HG03354 (cell line): Measurements from ENCODE around the gene TRAM2.
A peak's percentile ranks its signal among the peaks of the same experiment; 100 is the strongest.

Experiments used
- ATAC-seq: cut with Tn5 transposase; IDR thresholded peaks from one replicate; pipeline ENCODE4 v1.9.1; 2021; ENCODE audit warnings: mild to moderate bottlenecking; ENCODE audit not compliant: unreplicated experiment, poor library complexity, severe bottlenecking

Gene TRAM2

DNA sequence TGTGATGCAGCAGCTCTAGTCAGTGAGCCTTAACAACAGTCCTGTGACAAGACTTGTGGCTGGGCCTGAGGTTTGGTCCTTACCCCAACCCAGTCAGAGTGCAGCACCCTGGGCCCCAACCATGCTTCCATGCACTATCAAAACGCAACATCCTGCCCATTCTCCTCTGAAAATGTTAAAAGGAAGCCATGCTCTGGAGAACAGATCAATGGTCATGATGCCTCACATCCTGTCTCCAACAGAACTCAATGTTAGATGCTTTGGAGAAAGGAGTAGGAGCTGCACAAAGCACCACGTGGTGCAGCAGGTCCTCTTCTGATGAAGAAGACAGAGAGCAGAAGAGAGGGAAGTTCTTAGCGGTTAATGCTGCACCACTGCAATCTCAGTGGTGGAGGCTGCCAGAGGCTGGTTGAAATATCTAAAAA lies 41.9 kb downstream of the TRAM2 start:
- ATAC-seq, result no peak

DNA sequence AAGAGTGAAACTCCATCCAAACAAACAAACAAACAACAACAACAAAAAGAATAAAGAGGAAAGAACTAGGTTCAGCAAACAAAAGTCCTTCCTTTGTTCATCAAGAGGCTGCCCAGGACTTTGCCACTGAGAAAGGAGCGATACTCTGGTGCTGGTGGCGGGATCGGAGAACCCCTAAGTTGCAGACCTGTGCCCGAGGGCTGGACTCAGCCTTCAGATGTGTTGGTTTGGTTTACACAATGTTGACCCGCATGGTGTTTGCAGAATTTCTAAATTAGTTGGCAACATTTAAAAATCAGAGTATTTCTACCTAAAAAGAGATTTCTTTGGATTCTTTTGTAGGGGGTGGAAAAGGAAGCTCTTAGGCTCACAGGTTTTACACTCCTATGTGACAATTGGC lies 42.5 kb downstream of the TRAM2 start:
- no peak for ATAC-seq

DNA sequence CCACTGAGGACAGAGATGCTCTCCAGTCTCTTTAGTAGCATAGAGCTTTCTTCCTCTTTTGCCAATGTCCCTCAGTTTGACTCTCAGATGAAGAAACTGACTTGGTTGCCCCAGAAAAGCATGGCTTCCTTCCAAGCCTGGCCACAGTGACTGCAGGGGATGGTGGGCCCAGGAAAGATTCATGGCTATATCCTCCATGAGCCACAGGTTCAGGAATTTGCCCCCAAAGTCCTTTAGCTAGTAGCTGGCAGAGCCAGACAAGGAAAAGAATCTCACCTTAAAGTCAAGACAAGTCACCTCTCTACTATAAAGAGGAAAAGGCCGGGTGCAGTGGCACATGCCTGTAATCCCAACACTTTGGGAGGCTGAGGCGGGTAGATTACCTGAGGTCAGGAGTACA lies 43.4 kb downstream of the TRAM2 start:
- ATAC-seq, result no peak

DNA sequence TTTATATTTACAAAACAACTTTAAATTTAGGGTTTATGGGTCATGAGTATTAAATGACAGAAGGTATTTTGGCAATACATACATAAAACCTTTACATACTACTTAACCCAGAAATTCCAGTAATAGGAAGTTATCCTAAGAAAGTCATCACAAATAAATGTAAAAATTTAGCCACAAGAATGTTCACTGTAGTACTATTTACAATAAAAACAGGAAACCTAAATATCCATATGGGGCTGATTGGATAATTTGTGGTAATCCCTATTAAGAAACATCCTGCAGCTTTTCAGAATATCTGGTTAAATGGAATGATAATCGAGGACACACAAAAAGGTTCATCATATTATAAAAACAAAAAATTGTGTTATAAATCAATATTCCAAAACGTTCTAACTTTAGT lies 44.4 kb downstream of the TRAM2 start:
- no peak for ATAC-seq

DNA sequence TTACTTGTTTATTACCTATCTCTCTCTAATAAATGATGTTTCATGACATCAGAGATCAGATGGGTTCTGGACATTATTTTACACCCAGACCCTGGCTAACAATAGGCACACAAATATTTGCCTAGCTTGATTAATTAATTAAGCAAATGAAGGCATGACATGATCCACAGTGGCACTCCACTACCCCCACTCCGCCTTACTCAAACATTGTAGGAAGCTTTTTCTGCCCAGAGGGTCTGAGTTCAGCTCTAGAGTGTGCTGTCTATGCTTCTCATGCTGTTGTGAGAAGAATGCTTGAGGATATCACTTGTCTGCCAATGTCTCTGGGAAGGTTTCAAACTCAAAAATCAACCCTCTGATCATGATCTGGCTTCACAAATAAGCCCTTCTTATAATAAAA lies 45.0 kb downstream of the TRAM2 start:
- ATAC-seq, result no peak

DNA sequence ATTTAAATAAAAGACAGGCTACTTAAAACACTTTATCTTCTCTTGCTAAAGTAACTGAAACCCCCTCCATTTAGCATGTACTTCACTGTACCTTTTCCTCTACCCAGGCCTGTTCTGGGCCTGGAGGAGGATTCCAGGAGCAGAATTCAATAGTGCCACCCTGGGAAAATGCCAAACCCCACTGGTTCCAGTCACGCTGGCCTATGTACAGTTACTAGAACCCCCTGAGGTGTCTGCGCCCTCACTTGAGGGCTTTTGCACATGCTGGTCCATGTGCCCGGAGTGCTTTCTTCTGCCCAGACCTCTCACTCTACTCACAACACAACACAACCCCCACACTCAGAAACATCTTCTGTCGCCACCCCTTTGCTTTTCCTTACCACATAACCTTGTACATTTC lies 45.5 kb downstream of the TRAM2 start:
- no peak for ATAC-seq

DNA sequence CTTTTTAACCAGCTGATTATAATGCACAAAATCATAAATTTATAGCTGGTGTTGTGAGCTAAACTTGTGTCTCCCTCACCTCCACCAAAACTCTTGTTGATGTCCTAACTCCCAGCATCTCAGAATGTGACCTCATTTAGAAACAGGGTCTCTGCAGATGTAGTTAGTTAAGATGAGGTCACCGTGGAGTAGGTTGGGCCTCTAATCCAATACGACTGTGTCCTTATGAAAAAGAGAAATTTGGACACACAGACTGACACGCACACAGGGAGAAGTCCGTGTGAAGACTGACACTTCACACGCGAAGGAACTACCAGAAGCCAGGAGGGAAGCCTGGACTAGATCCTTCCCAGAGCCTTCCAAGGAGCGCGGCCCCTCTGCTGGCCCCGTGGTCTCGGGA lies 46.5 kb downstream of the TRAM2 start:
- ATAC-seq, result no peak

DNA sequence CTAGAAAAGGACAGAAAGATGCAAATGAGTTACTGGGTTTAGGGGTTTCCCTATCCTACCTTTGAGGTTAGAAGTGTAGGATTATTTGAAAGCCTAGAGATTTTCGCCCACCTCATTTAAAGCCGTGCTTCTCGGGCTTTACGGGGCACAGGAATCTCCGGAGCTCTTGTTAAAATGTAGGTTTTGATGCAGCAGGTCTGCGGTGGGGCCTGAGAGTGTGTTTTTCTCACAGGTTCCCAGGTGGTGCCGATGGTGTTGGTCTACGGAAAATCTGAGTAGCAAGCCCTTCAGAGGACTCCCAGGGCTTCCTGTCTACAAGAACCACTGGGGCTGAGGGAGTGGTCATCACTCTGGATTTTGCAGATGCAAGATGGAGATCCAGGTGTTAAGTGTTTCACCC lies 47.5 kb downstream of the TRAM2 start:
- ATAC-seq, result no peak

DNA sequence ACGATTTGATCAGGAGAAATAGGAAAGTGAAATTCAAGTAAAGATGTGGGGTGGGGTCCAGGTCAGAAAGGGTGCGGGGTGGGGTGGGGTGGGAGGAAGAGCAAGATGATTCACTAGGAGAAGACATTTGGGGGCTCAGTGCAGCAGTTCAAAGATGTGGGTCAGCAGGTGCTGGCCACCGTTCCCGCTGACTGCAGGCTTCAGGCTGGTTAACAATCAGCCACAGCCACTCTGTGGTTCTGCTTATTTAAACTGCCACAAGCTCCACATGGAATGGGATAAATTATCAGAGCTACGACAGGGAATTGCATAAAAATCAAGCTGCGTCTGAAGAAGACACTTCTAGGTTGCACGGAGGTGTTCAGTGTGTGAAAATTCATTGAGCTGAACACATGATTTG lies 49.4 kb downstream of the TRAM2 start:
- ATAC-seq, result no peak

DNA sequence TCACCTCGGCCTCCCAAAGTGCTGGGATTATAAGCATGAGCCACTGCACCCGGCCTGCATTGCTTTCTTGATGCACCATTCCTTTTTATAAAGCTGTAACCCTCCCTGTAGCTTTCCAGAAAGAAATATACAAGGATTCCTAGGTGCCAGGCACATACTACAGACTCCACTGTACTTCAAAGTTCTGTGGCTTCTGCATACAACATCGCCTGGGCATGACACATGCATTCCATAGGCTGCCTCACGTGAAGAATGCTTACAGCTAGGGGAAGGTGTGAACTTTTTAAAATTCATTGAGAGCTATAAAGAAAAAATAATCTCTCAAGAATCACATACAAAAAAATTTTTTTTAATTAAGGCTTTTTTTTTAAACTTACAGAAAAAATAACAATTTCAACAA lies 50.2 kb downstream of the TRAM2 start:
- no peak for ATAC-seq

DNA sequence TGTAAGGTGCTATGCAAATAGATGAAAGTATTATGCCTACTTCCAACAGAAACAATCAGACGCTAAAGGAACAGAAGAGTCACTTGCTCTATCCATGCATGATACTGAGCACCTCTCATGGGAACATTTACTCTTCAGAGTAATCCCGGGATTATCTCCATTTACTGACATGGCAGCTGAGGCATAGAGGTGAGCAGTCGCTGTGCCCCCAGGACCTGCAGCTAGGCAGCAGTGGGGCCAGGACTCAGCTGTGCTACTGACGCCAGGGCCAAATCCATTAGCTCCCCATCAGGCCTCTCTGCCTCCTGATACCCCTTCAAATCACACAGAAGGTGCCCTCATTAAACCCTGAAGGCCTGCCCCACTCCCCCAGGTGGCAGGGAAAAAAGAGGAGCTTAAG lies 51.9 kb downstream of the TRAM2 start:
- ATAC-seq, result no peak

DNA sequence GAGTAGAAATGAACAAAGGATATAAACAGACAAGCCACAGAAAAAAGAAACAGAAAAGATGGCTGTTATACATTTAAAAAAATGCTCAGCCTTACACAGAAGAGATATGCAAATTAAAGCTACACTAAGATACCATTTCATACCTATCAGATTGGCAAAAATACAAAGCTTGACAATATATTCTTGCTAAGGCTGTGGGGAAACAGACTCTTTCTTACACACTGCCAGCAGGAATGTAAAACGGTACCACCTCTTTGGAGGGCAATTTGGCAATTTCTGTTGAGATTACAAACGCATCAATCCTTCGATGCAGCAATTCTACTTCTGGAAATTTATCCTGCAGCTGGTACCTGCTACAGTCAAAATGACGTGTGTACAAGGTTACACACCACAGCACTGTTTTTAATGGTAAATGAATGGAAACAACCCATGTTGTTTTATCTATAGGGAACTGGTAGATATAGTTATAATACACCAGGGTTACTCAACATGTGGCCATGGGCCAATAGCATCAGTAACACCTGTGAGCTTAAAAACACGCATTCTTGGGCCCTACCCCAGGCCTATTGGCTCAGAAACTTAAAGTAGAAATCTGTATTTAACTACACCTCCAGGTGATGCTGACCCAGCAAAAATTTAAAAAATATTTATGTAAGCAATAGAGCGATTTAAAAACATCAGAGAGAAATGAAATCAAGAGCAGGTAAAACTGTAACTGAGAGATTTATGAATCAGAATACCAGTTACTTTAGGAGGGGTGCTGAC lies 53.3 kb downstream of the TRAM2 start:
- ATAC-seq, result no peak

DNA sequence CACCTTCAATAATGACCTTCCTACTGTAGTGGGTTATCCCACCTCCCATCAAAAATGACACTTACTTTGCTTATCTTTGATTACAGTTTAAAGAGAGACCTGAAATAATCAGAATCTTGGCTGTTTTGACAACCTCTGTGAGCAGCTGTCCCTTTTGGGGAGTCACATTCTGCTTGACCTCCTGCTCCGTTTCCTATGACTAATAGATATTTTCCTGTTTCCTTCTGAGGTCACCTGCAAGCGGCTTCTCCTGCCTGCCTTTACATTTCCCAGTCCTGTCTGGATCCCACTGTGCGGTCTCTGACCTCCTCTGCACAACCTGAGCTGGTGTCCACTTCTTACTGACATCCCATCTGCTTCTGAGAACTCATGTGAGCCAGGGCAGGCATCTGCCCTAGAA lies 54.2 kb downstream of the TRAM2 start:
- no peak for ATAC-seq

DNA sequence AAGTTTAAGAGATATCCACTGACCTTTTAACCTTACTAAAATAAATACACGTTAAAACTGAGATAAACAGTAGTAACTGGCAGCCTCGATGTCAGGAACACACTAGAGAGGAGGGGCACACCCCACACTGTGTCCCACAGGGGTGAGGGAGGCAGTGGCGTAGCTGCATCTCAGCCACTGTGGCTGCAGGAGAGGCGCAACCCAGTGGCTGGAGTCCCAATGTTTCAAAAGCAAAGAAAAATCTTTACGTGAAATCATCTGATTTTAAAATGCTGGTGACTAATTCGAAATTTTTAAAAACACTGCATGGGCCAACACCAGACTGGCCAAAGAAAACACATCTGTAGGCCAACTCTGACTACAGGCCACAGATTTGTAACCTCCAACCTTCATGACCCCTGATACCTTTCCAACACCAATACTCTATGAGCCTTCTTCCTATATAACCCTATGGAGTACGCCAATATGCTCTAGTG lies 54.7 kb downstream of the TRAM2 start:
- no peak for ATAC-seq

DNA sequence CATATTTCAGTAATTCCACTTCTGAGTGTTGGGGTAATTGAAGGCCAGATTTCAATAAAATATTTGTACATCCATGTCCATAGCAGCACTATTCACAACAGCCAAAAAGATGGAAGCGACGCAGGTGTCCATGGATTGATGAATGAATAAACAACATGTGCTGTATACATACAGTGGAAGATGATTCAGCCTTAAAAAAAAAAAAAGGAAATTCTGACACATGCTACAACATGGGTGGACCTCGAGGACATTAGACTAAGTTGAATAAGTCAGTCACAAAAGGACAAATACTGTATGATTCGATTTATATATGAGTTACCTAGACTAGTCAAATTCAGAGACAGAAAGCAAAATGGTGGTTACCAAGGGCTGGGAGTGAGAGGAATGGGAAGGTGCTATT lies 57.2 kb downstream of the TRAM2 start:
- ATAC-seq, result no peak

DNA sequence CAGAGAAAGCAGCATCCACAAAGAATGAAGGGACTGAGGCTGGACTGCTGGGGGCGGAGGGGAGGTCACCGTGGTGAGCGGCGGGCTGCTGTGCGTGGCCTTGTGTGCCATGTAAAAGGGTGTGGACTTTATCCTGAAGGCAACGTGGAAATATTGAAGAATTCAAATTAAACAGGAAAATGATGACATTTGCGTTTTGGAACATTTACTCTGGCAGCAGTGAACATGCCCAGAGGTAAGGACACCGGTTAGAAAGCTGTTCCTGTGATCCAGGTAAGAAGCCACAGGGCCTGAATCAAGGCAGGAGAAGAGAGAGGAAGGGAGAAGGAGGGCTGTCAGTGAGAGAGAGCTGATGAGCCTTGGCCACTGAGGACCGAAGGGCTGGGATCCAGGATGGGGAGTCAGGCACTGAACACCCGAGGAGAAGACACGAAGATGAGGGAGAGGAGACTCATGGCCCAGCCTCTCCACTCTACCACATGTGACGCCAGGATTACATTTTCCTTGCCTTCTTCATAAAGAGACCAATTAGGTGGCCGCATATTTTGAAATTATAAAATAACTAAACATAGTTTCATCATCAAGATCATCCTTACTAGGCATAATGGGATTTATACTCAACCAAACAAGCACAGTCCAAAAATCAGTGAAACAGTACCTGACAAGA lies 58.4 kb downstream of the TRAM2 start:
- ATAC-seq, result no peak

DNA sequence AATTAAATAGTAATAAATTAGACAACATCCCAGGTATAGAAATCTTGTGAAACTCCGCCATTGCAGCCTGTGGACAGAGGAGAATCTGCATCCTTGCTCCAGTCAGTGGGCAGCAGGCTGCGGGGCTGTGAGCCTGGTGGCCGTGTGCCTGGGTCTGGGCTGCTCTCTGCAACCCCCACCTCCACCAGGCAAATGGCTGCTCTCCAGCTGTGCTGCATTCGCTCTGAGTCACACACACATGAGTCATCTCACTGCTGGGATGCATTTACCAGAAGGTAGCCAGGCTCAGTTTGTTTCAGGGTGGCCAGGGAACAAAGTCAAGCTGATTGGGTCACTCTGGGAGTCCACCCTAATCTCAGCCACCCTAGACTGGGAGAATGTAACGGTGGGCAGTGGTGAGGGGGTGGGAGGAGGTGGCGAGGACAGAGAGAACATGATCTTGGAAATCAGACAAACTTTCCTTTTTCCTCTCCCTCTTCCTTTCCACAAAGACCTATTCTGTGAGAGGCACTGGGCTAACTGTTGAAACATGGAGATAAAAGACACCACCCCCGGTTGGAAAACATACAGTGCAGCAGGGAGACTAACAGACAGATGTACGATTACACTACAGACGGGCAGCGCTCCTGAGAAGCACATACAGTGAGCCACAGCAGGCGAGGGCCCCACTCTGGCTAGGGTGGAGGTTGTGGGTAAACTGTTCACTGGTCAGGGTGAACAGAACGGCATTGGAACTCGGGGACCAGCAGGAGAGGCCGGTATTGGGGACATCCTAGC lies 59.2 kb downstream of the TRAM2 start:
- ATAC-seq, result peak; percentile 89

DNA sequence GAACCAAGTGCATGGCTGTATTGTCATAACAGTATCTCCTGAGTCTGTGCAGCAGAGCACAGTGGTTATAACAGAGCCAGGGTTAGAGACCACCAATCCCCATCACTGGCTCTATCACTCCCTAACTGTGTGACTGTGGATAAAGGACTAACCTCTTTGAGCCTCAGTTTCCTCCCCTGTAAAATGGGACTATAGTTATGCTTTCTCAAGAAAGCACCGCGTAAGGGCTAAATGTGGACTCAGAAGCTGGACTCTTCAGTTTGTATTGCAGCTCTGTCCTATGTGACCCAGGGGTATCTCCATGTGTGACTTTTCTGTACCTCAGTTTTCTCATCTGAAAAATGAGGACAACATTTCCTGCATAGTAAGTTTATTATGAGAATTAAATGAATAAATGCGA lies 59.9 kb downstream of the TRAM2 start:
- ATAC-seq, result no peak

DNA sequence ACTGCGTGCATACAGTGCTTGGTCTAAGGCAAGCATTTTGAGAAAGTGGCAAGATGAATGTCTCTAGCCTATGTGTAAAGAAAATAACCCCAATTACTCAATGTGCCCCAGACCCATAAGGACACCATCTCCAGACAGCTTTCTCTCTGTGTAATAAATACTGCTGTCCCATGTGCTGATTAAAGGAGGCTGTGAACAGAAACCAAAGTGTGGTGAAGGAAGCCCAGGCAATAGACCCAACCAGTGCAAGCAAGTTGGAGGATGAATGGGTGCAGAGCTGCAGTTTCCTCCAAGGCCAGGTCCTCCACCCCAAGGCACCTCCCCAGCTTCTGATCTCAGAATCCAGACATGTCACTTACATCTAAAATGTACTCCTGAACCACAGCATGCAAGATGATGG lies 60.6 kb downstream of the TRAM2 start:
- ATAC-seq, result no peak

DNA sequence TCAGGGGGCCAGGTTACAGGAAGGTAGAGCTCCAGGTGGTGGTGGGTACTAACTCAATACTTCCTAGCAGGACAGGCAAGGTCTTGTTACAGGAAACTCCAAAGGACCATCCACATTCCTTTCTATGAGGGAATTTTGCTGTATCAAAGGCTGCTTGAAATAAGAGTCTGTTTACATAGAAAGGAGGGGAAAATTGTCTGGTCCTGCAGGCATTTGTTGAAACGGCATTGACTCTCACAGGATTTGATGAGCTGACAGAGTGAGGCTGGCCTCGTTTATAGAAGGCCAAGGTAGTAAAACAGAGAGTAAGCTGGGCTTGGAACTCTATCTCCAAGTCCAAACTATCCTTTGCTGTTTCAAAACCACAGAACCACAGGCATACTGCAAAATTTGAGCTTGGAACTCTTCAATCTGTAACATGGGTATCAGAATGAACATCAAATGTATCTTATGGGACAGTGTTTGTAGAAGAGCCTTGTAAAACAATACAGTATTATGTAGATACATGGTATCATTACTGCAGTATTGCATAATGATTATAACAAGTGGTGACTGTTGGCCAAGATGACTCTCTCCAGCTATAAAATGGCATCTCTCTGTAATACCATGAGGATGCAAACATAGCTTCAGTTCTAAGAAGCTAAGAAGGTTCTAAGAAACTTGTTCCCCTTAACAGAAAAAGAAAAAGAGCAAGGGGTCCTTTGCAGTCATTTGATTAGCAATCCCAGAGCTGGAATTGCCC lies 61.5 kb downstream of the TRAM2 start:
- no peak for ATAC-seq
